Glomerular endothelial cell (primary cell): ENCODE data around the gene THAP12. TPM values are rescaled to one million over a fixed set of nuclear protein-coding genes. Genes with fewer than 3 reads are reported as not detected.
A peak's percentile ranks its signal among the peaks of the same experiment; 100 is the strongest.
"Not testable (repeated sequence)": the region's sequence is repeated elsewhere in the genome, so short reads cannot be mapped to it uniquely, and the experiment has no call there.

Experiments used
- DNase-seq: peaks from one replicate; pipeline ENCODE4 v3.0.0-alpha.2; 2011; ENCODE audit warnings: low read depth, low spot score; ENCODE audit errors: extremely low read depth
- total RNA-seq: library from RNA; depleted of rRNA; stranded (reverse); fragments of >200 nt; gene quantifications from 2 replicates; pipeline ENCODE4 v1.2.3, GENCODE V29; 2015

Gene THAP12
- total RNA-seq, 1 donor from 2014 or later = 20.9 TPM

DNA sequence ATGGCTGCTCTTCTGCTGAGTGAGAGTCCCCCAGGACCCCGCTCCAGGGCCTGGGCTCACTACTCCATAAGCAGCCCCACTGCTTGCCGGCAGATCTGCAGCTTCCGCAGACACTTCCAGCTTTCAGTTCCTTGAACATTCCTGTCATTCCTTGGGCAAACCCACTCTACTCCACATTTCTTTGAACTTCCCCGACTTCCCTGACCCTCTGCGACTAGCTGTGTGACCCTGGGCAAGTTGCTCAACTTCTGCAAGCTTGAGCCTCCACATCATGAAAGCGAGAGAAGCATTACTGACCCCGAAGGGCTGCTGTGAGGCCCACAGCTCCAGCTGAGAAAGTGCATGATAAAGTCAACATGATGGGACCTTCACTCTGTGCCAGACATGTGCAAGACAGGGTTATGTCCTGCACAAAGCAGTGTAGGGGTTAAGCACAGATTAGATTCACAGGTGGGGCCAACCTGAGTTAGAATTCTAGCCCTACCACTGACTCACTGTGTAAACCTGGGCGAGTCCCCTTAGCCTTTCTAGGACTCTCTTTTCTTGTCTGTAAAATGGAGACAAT is 51.8 kb downstream of the THAP12 start:
- DNase-seq = no peak

DNA sequence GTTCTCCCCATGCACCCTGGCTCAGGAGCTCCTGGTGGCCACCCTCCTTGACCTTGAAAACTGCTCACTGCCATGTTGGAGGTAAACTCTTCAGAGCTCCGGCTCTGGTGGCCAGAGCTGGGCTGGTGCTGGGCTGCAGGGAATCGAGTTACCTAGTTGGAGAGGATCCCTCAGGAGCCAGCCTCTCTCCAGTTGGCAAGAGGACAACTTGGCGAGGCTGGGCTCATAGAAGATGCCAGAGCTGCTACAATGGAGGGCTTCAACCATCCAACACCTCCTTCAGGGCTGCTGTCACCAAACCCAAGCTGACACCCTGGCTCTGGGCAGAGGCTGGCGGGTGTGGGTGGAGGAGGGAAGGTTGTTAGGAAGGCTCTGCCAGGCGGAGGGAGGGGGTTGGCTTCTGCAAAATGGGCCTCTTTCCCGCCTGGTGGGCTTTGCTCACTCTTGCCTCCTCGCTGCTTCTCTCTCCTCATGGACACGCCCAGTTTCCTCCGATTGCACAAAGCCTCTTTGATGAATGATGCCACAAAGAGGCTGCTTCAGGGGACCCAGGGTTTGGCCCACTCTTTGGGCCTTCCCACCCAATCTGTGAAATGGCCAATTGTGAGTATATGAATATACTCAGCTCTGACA is 53.1 kb downstream of the THAP12 start:
- no peak for DNase-seq

DNA sequence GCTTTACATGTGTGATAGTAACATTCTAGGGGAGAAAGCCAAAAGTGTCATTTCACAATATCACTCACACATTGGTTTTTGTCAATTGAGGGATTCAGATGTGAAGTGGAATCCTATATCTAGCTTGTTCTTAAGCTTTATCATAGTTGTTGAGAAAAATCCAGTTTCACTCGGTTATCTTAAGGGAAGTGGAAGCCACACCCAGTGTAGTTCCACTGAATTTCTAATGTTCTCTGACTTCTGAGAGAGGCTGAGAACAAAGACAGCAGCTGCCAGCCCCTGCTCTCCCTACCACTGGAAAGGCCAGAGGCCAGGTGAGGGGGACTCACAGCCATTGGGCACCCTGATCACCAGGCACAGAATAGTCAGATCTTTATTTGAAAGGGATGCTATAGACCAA is 53.7 kb downstream of the THAP12 start:
- no peak for DNase-seq

DNA sequence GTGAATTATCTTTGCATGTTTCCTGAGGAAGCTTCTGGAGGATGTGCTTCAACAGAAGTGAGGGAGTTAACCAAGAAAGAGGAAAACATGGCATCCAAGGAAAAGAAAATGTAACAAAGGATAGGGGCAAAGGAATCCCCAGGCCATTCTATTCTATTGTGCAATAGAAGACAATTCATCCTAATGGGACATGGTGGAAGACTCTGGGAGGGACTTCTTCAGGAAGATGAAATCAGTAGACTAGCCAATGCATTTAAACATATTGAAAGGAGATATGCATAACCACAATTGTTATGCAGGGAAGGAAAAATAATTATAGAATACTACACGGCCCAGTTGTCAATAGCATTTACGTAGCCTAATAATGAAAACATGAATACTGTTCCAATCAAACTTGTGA is 55.7 kb downstream of the THAP12 start:
- no peak for DNase-seq

DNA sequence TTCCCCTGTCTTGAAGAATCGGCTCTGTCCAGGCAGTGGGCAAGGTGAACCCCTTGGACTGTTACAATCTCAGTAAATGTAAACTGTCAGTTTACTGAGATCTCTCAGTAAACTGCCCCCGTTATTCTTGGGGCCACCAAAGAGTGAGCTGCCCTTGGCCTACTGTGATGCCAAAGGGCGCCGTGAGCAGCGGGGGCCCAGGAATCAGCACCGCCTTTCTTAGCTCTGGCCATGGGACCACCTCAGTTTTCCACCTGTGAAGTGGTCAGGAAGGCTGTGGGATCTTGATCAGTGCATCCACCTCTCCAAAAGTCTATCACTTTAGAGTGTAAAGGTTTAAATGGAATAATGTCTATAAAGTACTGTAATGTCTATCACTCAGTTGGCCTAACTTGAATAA is 57.1 kb downstream of the THAP12 start:
- DNase-seq = no peak

DNA sequence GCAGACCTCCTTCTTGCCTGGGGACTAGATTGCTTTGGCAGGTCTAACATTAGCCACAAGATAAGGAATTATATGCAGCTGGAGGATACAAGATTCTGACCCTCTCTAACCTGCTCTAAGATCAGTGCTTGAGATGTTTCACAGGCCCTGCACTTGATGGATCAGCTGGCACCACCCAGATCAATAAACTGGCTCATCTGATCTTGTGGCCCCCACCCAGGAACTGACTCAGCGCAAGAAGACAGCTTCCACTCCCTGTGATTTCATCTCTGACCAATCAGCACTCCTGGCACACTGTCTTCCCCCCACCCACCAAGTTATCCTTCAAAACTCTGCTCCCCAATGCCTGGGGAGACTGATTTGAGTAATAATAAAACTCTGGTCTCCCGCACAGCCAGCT is 57.6 kb downstream of the THAP12 start:
- DNase-seq = not testable (repeated sequence)

DNA sequence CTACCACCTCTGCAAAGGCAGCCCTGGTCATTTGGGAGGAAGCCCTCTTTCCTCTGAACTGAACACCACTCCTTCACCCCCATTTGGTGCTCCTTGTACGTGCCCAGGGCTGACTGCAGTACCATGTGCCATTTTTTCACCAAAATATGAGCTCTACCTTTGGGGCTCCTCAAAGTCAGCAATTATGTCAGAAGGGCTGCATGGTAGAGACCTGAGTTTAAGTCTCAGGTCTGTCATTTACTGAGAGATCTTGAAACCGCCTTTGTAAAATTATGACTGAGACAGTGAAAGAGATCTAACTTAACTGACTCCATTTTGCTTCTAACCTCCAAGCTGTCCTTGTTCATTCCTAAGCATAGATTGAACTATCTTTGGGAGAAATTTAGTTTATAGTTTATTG is 58.0 kb downstream of the THAP12 start:
- no peak for DNase-seq

DNA sequence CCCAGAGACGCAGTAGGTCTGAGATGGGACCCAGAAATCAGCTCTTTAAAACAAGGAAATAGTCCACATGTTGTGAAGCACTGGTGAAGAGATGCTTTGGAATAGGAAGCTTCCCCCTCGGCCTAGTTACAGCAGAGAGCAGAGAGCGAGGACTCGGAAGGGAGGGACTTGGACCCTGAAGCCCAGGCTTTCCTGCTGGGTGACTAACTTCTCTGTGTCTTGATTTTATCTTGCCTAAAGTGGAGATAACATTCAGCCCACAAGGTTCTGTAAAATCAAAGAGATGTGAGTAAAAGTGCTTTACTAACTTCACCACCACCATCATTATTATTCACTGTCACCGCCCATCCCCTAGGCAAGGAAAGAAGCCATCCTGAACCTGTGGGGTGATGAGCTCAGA is 58.4 kb downstream of the THAP12 start:
- no peak for DNase-seq

DNA sequence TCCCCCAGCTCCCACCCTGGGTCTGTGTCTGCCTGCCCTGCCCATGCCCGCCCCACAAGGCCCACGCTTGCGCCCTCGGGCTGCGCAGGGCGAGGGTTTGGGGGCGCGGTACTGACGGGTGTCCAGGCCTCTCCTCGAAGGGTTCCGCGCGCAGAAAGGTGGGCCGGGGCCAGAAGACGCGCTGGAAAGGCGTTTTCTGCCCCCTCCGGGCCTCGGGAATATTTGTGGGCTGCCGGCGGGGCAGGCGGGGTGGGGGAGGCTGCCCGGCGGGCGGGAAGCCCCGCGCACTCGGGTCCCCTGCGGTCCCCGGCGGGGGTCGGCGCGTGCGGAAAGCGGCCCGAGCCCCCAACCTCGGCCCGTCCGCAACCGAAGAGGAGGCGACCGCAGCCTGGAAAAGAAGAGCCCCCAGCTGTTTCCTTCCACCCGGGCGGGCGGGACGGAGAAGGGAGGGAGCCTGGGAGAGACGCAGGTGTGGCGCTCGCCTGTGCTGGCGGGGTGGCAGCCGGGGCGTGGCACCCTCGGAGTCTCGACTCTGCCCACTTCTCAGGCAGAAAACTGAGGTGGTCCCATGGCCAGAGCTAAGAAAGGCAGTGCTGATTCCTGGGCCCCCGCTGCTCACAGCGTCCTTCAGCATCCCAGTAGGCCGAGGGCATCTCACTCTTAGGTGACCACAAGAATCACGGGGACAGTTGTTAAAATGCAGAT is 59.0 kb downstream of the THAP12 start:
- no peak for DNase-seq

DNA sequence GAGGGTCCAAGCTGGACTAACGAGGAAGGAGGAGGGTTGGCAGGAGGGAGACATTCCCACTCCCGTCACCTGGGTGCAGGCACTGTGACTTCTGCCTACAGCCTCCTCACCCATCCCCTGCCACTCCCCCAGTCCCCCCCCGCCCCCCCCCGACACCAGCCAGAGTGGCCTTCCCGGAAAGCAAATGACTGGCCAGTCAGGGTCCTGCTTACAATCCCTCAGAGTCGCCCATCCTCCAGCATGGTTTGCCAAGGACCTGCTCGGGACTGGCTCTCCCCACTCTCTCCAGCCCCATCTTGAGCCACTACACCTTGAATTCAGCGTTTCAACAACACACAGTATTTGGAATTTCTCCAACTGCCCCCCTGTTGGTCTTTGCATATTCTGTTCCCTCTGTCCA is 59.6 kb downstream of the THAP12 start:
- no peak for DNase-seq

DNA sequence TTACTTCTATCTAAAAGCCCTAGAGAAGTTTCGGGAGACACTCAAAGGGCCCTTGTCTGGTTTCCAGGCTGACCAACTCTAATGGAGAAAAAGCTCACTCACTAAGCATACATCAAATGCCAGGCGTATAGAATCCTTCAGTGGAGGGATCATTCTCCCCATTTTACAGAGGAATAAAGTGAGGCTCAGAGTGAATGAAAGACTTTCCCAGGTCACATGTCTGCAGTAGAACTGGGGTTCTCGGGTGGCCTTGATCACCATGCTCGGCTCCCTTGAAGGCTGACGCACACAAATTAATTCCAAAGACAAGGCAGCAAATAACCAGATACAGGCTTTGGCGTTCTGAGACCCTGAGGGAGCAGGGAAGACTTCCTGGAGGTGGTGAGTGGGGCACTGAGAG is 60.0 kb downstream of the THAP12 start:
- no peak for DNase-seq

DNA sequence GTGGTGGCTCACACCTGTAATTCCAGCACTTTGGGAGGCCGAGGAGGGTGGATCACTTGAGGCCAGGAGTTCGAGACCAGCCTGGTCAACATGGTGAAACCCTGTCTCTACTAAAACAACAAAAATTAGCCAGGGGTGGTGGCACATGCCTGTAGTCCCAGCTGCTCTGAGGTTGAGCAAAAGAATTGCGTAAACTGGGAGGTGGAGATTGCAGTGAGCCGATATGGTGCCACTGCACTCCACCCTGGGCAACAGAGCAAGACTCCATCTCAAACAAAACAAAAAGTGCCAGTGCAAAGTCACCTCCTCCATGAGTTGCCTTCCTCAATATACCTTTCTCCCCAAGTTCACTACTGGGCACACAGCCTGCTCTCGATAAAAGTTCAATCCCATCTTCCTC is 61.1 kb downstream of the THAP12 start:
- not testable (repeated sequence) for DNase-seq

DNA sequence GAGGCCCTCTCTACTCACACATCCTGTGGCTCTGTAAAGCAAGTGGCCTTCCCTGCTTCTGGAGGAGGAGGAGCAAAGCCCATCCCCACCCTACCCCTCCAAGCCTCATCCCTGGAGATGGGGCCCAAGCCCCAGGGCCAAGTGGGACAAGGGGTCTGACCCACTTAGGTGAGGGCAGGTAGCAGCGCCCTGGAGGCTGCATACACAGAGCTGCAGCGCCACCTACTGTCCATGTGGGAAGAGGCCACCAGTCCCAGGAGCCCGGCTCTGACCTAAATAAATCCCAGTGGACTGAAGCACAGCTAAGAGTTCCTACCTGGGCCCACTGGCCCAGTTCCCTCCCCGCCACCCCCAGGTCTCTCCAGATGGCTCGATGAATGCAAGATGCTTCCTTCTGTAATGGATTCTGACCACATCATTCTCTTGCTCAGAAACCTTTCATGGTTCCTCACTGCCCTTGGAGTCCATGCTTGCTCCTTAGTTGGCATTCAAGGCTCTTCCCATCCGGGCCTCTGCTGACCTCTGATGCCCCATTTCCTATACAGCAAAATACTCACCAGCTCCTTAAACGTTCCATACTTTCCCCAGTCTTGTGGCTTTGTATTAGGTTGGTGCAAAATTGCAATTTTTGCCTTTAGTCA is 62.1 kb downstream of the THAP12 start:
- peak; percentile 25 for DNase-seq

DNA sequence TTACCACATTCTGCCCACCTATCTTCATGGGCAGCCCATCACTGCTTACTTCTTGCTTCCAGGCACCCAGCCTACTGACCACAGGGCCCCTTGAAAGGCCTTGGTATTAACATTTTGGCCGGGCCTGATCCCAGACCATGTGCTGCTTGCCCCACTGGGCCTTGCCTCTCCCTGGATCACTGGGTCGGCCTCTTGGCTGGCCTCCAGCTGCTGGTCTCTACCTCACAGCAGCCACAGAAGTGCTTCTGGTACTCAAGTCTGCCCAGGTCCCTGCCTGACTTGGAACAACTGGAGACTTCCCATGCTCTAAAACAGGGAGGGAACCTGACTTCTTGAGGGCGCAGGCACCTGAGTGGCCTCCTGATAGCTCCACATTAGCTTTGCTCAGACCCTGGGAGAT is 63.6 kb downstream of the THAP12 start:
- DNase-seq = no peak

DNA sequence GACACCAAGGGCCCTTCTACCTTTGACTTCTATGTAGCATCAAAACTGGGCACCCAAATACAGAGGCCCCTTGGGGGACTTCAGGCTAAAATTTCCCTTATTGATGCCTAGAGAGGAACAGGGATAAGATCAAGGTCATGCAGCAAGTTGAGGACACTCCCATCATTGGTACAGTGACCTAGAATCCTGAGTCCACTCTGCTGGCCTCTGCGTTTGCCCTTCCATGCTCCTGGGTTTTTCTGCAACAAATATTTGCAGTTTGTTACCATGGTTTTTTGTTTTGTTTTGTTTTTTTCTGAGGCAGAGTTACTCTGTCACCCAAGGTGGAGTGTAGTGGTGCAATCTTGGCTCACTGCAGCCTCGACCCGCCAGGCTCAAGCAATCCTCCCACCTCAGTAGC is 64.2 kb downstream of the THAP12 start:
- no peak for DNase-seq

DNA sequence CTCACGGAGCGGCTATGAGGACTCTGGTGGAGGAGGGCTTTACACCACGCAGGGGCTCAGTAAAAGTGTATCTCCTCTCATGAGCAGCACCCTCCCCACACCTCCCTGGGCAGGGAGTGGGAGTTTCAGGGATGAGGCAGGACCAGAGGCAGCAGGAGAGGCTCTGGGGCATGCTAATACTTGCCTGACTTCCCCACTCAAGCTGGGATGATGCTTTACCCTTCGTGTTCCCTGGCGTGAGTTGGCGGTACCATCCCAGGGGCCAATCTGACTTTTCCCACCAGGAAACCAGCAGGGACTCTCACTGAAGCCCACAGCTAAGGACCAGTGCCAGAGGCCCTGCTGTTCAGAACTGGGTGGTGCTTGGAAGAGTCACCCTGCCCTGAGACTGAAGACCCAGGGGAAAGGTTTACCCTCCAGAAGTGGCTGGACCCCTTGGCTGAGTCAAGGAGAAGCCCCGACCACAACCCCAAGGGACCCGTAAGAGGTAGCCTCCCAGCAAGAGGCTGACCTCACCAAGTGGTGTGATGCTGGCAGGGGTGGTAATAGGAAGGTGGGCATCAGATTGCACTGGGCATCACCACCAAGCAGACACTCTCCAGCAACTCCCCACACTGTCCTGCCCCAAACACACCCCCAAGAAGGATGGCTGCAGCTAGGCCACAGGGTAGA is 65.6 kb downstream of the THAP12 start:
- no peak for DNase-seq

DNA sequence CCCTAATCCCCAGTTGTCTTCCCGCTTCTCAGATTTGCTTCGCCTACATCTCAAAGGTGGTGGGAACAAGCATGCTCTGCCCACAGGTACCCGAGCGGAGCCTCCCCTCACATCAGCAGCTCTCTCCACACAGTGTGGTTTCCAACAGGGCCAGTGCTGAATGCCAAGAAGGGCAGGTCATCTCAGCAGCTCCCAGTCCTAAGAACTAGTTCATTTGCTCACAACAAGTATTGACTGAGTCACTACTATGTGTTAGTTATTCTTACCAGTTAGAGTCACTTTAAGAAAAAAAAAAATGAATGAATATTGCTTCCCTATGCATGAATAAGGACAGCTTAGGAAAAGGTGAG is 66.2 kb downstream of the THAP12 start:
- no peak for DNase-seq

DNA sequence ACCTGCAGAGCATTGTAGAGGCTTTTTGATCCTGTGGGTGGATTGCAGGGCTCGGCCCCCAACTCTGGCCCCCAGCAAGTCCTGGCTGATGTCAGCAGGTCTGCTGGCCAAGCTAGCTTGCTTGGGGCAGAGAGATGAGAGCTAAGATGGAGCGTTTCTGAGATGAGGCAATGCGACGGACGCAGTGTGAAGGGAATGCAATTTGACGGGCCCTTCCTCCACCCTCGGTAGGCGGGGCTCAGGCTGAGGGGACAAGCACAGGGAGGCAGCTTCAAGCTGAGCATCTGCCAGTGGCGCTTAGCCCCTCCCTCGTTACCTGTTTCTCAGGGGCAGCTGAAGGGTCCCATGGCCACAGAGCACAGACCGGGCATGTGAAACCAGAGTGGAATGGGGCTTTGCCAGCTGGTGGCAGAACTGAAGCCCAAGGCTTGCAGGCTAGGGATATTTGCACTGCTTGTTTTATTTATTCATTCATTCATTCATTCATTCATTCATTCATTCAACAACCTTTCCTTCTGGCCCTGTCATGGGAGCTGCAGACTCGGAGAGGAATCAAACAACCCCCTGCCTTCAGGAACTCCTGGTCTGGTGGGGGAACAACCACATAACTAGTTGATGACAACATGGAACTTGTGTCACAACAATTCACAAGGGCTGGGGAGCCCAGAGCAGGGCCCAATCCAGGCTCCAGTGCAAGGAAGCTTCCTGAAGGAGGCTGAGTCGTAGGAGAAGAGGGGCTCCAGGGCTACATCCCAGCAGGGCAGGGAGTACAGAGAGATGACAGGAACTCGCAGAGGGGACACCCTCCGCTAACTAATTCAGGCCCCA is 66.8 kb downstream of the THAP12 start:
- DNase-seq = no peak

DNA sequence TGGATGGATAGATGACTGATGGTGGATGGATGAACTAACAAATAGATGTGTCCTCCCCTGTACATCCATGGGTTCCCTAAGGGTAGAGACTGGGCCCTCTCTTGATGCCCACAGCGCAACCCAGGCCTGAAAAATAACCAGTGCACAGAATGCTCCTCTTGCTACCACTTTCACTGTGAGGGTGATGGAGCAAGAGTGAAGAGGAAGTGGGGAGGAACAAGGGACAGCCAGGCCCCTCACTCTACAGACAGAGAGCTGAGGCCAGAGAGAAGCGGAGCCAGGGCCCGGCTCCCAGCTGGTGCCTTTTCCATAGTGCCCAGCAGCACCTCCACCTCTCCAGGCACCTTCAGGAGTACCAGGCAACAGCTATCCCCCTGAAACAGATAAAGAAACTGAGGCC is 67.7 kb downstream of the THAP12 start:
- no peak for DNase-seq

DNA sequence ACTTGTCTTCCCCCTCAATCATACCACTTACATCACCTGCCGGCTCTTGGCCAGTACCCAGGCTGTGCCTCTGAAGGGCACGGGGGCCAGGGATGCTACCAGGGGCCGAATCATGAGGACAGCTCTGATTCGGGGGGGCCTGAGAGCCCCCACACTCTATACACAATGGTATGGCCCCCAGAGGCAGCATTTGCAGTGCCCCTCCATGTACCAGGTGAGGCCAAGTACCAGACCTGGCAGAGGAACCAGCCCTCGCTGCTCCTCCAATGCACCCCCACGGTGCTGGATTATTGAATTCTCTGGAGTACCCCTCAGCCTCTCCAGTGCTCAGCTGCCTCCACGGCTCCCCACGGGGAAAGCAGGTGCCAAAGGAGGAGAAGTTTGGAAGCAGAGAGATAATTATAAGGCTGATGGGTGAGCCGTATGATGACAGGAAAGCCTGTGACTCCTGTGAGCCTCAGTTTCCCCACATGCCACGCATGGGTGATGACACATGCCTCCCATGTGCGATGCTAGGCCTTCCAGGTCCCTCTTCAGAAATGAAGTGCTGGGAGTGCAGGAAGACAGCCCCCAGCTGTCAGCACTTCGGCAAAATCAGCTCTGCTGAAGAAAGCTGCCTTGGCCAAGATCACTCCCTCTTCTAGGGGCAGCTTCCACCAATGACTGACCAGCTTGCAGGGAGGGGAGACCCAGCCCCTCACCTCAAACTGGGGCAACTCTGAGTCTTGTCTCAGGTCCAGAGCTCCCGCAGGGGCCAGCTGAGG is 69.9 kb downstream of the THAP12 start:
- DNase-seq = no peak
